ENCODE measurements around the gene TRIM7. TPM values are rescaled to one million over a fixed set of nuclear protein-coding genes. Genes with fewer than 3 reads are reported as not detected.
"Not testable (repeated sequence)": the region's sequence is repeated elsewhere in the genome, so short reads cannot be mapped to it uniquely, and the experiment has no call there.

Gene TRIM7
- total RNA-seq, 1 donor from 2014 or later = 36.9 TPM

DNA sequence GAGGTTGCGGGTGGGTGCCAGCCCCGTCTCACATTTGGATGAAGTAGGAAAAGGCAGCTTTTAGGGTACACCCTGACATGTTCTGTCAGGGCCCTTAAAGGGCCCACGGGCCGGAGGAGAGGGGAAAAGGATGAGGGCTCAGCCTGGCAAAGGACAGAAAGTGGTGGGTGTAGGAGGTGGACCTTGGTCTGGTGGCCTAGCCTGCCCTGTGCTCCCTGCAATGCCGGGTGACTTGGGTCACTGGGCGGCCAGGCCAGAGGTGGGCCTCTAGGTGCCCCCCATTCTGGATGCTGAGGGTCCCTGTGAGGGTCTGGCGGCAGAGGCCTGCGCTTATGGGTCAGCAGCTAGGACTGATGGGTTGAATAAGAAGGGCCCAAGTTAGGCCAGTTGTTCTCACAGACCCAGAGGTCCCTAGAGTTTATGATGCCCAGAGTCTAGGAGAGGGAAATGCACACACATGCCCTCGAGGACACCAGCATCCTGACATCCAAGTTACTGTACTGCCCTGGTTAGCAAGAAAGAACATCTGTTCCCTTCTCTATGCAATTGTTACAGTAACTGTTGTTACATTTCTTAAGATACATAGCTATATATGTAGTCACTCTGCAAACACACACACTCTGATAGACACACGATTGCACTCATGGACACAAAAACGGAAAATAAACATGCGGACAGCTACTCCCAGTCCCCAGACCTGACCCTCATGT, 12.5 kb downstream of the TRIM7 start:
- ATAC-seq = no peak

DNA sequence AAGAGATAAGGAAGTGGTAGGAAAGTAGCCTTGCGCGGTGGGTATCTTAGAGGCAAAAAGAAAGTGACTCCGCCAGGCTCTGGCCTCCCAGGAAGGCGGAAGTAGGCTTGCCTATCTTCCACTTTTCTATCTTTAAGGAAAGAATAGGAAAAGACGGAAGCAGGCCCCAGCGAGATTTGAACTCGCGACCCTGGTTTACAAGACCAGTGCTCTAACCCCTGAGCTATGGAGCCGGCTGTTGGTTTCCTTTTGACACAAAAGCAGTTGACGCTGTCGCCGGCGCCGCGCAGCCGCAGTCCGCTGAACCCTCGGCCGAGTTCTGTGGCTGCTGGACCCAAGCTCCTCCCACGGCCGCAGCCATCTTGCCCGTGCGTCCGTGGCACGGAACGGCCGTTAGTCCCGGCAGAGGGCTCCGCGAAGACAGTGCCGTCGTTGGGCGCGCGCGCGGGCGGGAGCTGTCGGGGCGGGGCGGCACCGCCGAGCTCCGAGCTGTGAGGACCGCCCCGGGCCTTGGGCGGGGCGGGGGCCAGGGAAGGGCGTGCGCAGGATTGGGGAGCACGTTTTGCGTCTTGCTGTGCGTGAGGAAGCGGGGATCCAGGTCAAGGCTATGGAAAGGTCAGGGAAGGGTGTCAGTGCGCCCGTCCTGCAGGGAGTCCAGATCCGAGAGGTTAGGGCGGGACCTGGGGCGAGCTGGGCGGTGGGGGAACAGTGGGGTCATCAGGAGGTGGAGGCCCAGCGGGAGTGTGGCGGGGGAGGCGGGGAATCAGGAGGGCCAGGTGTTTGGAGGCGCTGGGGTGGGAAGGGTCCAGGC, 13.3 kb downstream of the TRIM7 start:
- peak; percentile 85 for ATAC-seq

DNA sequence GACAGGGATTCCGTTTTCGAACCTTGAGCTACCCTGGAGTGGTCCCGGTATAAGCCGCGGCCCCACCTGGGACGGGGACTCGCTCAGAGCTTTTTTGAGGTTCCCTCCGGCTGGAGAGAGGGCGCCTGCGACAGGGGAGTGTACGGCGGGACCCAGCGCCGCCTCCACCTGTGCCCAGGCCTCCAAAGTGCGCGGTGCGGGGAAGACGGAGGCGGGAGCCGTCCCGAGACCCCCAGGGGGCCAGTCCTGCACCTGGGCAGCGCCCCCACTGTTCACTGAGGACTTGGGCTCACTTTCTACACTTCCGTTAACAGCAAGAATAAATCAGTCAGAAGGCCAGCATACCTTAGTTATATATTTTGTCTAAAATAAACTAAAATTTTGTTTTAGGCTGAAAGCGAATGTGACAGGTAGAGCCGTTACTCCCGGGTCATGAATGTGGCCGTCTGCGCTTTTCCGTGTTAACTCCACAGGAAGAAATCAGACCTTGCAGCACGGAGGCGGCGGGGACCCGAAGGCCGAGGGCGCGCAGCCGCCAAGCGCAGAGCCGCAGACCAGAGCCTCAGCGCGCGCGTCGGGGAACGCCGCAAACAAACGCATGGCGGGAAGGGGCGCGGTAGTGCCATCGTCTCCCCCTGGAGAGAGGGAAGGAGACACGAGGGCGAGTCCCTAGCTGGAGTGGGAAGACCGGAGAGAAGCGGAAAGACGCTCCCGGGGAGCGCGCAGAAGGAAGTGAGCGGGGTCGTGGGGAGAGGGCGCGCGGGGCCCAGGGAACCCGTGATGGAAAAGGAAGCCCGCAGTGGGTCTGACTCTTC, 14.1 kb downstream of the TRIM7 start:
- peak; percentile 0 for ATAC-seq

DNA sequence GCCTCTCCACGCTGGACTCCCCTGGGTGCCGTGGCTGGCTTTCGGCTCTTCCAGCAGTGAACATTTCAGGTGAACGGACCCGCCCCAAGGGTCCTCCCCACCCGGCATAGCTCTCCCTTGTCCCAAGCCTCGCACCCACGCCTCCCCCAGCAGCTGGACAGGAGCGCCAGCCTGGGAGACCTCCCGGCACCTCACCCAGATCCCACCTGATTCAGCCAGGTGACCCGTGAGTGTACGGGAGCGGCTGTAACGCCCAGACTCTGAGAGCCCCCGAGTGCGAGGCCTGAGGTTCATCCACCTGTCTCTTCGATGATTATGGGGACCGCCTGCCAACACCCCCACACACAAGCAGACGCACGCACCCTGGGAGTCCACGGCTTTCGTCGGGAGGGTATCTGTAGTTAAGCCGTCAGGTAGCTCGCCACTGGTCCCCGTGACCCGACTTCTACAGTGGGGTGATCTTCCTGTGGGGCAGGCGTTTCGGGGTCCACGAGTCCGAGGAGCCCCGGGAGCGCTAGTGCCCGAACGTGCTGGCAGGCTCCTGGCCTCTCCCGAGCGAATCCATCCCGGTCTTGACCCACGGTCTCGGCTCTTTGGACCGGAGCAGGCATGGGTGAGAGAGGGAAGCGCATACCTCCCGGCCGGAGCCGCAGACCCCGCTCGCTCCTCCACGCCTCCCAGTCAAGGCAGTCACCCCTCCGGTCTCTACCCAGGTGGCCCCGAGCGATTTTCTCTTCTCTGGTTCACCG, 14.9 kb downstream of the TRIM7 start:
- no peak for ATAC-seq

DNA sequence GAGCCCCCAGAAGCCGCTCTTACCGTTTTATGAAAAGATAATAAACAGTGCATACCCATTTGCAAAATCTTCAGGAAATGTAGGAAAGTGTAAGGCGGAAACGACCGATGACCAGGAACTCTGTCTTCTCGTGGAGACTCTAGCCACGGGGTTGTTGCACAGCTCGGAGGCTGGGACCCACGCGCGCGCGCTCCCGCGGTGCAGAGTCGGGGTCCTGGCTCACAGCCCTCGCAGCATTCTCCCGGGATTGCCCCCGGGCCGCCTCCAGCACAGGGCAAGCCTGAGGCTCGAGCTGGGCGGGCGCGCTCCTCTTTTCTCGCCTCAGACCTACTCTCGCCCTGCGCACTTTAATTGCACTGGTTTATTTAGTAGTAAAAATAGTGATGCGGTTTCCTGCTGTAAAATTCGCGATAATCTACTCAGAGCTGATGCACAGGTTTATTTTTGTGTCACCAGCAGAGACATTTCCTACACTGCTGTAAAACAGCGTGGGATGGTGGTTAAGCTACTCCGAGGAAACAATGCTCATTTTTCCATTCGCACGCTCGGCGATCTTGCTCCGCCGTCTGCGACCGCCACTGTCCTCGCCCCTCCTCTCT, 15.5 kb downstream of the TRIM7 start:
- ATAC-seq = no peak

DNA sequence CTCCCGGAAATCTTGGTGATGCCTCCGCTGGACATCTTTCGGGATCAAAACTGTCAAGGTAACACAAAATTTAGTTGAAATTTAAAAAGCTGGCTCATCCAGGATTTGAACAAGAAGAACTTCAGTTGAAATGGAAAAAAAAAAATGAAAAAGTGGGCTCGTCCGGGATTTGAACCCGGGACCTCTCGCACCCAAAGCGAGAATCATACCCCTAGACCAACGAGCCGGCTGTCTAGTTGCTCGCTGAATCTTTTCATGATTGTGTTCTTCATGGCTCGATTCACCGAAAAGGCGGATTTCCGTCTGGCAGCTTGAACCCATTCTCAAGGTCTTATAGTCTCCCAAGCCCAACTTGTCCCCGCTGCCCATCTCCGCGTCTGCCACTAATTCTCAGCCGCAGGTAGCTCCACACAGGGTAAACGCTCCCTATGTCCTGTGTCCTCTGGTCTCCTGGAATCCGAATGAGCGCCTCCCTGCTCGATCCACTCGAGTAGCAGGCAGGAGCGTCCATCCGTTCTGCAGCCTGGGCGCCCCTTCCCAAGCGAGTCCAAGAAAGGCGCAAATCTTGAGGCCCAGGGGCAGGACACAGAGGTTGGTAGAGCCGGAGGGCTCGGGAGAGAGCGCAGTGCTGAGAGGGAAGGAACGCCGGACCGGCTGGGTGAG, 16.2 kb downstream of the TRIM7 start:
- ATAC-seq = peak; percentile 5

DNA sequence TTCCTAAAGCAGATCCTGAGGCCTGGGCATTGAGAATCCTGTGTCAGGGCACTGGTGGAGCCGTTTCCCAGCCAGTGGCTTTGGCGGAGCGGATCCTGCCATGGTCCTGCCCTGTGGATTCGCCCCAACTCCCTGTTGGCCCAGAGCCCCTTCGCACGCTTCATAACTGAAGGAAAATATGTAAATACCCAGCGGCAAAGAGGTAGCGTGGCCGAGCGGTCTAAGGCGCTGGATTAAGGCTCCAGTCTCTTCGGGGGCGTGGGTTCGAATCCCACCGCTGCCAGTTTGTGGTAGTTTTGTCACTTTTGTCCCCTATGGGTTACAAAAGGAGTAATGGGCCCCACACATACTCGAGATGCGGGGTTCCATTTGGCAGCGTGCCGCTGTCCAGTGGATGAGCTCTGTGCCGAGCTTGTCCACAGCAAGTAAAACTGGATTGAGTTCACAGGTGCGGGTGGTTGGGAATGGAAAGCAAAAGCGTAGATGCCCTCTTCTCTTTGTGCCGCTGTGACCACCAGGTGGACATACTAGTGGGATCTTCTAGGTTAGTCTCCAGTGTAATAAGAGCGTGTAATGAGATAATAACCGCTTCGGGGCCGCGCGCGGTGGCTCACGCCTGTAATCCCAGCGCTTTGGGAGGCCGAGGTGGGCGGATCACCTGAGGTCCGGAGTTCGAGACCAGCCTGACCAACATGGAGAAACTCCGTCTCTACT, 17.3 kb downstream of the TRIM7 start:
- peak; percentile 10 for ATAC-seq

DNA sequence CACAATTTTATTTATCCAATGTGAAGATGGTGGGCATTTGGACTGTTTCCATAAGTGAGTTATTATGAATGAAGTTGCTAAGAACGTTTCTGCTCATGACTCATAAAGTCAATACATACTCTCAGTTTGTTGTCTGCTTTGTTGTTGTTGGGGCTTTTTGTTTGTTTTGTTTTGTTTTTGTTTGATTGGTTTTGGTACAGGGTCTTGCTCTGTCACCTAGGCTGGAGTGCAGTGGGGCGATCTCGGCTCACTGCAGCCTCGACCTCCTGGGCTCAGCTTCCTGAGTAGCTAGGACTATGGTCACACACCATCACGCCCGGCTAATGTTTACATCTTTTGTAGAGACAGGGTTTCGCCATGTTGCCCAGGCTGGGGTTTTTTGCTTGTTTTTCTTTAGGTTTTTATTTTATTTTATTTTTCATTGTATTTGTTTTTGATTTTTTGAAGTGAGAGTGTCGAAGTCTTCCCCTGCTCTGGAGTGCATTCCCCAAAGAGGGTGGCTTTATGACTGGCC, 18.0 kb downstream of the TRIM7 start:
- ATAC-seq = no peak

DNA sequence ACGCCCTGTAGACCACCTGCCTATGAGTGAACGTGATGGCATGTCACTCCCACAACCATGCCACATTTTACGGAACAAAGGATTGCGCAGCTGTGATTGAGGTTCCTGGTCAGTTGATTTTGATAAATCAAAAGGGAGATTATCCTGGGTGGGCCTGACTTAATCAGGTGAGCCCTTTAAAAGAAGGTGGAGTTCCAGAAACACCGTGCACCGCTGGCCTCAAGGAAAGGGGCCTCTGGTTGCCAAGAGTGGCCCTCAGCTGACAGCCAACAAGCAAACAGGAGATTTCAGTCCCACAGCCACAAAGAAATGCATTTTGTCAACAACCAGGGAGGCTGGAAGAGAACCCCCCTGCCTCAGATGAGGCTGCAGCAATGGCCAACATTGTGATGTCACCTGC, 19.0 kb downstream of the TRIM7 start:
- no peak for ATAC-seq

DNA sequence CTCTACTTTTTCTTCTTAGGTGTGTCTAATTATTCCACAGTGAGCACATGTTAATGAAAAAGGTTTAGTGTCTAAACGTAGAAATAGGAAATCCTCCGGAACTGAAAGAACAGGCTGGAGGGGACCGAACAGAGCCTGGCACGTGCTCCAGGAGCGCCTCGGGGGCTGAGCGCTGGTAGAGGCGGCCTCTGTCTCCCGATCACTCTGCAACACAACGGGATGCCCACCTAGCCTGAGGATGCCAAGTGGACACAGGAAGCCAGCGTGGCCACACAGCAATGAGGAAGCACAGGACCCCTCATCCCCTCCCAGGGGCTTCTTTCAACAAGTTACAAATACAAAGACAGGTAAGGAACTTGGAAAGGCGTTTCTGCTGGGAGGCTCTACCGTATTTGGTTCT, 19.4 kb downstream of the TRIM7 start:
- no peak for ATAC-seq

DNA sequence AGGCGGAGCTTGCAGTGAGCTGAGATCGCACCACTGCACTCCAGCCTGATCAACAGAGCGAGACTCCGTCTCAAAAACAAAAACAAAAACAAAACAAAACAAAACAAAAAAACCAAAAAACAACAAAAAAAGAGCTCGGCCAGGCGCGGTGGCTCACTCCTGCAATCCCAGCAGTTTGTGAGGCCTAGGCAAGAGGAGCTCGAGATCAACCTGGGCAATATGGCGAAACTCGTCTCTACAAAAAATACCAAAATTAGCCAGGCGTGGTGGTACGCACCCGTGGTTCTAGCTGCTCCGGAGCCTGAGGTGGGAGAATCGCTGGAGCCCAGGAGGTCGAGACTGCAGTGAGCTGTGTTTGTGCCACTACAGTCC, 20.2 kb downstream of the TRIM7 start:
- ATAC-seq = no peak

DNA sequence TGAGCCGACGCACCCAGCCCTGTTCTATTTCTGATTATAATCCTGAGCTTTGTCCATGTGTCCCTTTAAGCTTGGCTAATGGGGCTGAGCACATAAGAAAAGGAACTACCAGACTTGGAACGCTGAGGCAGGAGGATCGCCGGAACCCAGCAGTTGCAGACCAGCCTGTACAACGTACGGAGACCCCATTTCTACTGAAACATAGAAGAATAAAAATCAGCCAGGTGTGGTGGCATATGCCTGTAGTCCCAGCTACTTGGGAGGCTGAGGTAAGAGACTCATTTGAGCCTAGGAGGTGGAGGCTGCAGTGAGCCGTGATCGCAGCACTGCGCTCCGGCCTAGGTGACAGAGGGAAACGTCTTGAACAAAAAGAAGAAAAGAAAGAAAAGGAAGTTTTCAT, 22.3 kb downstream of the TRIM7 start:
- no peak for ATAC-seq

DNA sequence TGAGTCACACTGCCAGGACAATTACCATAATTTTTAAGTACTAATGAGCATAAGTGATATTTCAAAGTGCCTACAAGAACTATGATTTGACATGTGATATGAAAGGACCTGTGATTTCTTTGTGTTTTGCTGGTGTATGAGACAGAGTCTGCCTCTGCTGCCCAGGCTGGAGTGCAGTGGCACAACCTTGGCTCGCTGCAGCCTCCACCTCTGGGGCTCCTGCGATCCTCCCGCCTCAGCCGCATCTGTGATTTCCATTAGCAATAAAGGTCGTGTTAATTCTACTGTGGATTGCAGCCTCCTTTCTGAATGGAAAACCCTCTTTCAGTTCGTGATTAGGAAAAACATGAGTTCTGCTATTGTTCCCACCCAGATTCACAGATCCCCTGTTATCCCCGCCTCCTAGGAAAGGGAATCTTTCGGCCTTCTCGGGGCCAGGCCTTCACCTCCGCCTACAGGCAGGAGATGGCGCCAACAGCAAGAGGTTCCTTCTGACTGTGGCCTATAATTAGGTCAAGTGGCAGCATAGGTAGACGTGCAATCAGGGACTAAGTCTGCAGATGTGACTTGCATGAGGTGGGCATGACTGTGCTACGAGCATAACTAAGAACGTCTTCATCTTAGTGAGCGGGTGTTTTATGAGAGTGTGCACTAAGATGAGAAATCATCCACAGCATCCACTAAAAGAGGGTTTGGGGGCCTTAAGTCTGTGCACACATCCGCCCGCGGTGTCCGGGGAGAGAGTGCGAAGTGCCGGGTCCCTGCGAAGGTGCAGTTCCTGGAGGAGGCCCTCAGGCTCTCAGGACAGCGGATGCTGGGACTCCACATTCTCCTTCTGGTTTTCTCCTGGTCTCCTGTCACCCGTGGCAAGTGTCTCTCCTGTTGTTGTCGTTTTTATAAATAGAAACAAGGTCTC, 23.1 kb downstream of the TRIM7 start:
- ATAC-seq = peak; percentile 76

DNA sequence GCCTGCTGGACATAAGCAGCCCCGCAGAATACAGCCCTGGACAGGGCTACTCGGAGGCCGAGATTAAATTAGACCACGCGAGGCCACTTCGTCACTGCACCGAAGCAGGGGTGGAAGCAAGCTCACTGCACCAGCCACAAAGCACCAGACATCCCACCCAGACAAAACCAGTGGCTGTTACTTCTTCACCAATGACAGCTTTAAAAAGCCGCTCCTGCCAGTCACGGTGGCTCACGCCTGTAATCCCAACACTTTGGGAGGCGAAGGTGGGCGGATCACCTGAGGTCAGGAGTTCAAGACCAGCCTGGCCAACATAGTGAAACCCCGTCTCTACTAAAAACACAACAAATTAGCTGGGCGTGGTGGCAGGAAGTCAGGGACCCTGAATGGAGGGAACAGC, 27.4 kb downstream of the TRIM7 start:
- not testable (repeated sequence) for ATAC-seq

DNA sequence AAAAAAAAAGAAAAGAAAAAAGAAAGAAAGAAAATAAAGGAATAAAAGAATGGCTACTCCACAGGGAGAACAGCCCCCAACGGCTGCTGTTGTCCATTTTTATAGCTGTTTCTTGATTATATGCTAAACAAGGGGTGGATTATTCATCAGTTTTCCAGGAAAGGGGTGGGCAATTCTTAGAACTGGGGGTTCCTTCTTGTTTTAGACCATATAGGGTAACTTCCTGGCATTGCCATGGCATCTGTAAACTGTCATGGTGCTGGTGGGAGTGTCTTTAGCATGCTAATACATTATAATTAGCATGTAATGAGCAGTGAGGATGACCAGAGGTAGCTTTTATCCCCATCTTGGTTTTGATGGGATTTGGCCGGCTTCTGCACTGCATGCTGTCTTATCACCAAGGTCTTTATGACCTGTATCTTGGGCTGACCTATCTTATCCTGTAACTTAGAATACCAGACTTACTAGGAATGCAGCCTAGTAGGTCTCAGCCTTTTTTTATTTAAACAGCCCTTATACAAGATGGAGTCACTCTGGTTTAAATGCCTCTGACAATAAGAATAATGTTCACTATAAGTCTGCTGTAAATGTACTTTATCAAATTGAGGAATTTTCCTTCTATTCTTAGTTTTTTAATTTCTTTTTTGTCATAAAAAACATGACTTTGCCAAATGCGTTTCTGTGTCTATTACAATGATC, 28.6 kb downstream of the TRIM7 start:
- no peak for ATAC-seq

DNA sequence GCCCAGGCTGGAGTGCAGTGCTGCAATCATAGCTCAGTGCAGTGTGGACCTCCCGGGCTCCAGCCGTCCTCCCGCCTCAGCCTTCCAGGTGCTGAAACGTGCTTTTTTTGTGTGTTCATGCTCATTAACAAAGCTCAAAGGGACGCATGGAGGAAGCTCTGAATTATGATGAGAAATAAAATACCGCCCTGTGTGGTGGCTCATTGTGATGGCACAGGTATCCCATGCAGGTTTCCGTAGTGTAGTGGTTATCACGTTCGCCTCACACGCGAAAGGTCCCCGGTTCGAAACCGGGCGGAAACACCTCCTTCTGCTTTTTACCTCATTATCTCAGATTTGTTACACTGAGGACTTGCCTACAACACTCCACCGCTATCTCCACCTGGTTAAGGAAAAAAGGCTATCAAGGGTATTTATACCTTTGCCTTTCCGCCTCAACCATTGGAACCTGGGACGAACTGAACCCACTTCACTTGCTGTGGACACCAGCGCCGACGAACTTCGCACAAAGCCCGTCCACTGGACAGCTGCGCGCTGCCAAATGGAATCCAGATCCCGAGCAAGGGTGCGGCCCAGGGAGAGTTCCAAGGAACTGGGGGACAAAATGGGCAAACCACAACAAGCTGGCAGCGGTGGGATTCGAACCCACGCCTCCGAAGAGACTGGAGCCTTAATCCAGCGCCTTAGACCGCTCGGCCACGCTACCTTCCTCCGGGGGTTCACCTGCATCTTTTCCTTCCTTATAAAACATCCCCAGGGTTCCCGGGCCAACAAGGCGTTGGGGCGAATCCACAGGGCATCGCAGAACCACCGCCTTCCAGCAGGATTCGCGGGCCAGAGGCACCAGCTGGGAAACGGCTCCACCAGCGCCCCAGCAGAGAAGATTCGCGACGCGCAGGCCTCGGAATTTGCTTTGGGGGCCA, 31.3 kb downstream of the TRIM7 start:
- peak; percentile 59 for ATAC-seq

DNA sequence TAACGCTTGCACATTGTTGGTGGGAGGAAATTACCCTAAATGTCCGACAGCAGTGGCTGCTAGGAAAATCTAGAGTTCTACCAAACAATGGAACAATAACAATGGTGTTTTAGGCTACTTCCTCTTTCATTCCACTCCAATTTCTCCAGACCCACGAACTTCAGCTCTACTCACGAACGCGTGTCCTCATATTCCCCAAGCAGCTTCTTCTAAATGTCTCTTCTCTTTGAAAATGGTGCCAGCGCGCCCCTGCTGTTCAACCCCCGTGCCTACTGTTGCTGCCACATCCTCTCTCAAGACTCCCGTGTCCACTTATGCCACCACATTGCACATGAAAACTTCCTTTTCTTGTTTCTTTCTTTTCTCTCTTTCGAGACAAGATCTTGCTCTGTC, 32.0 kb downstream of the TRIM7 start:
- ATAC-seq = no peak

DNA sequence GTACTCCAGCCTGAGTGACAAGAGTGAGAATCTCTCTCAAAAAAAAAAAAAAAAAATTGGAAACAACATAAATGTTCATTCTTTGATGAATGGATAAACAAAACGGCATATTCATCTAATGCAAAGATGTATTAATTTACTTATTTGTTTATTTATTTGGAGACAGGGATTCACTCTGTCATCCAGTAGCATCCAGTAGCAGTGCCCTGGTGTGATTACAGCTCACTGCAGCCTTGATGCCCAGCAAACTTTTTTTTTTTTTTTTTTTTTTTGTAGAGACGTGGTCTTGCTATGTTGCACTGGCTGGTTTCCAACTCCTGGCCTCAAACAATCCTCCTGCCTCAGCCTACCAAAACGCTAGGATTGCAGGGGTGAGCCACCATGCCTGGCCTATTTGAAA, 33.2 kb downstream of the TRIM7 start:
- ATAC-seq = no peak
